NCI-H460 (cell line): ENCODE measurements around the gene TTC28. TPM values are rescaled to one million over a fixed set of nuclear protein-coding genes. Genes with fewer than 3 reads are reported as not detected.
A peak's percentile ranks its signal among the peaks of the same experiment; 100 is the strongest.

ENCODE experiments used
- DNase-seq: peaks from one replicate; pipeline ENCODE4 v3.0.0-alpha.2; 2016; ENCODE audit warnings: low read depth; ENCODE audit errors: extremely low read depth
- total RNA-seq: library from RNA; depleted of rRNA; stranded (reverse); fragments of >200 nt; shearing (Covaris generic); gene quantifications from 2 replicates; pipeline ENCODE4 v1.2.3, GENCODE V29; 2014

The TTC28 gene
- total RNA-seq, 1 experiment from 2014 or later: 6.6 TPM

DNA sequence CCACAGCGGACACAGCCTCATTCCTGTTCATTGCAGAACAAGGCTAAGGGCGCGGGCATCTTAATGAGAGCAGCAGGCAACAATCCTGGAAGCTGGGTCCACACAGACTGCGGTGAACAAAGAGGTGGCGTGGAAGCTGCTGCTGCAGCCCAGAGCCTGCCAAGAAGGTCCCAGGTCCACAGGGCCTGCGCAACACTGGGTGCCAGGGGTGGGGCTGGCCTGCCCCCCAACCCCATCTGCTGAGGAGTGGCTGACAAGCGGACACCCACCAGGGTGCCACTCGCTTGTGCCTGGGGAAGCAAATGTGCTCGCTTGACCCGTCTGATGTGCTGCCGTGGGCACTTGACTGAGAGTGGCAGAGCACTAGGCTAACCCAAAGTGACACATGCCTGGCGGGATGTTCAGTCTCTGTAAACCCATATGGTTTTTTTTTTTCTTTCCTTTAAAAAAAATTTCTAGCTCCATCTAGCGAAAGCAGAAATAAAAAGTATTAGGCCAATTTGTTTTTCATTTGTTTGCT, 677.4 kb downstream of the TTC28 start:
- no peak for DNase-seq

DNA sequence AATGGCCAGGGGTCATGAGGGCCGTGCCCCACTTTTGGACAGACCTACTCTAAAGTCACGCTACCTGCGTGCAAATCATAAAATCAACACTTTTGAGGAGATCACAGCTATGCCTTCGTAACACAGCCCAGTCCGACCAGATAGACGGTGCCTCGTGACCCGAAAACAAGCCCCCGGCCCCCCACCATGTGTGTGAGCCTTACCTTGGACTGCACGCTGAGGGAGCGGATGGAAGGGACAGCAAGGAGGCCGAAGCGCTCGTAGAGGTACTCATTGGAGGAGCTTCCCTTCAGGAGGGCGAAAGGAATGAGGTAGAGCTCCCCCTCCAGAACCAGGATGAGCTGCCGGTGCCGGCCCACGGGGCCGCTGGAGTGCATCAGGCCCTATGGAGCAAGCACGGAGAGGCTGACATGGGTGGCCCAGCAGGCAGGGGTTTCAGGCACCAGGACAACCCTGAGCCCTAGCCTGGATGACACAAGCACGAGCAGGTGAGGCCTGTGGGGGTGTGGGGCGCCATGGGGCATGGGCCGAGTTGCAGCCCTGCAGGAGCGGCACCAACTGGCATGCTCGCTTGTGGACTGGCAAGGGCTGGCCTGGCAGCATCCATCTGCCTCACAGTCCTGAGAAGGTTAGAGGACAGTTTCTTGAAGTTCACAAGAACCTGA, 678.3 kb downstream of the TTC28 start:
- no peak for DNase-seq

DNA sequence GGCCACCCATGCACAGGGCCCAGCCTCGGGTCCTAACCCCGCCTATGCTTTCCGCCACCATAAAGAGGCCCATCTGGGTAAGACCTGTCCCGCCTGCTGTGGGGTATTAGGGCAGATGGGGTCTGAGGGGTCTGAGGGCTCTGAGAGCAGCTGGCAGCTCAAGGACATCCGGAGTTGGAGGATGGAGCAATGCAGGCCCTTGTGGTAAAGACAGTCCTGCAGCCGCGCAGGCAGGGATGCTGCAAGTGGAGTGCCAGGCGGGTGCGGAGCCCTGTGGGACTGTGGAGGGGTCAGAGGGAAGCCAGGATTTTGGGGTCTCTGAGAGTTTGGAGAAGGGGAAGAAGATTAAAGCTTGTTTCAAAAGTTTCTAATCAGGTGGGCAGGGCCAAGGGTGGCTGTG, 679.3 kb downstream of the TTC28 start:
- no peak for DNase-seq

DNA sequence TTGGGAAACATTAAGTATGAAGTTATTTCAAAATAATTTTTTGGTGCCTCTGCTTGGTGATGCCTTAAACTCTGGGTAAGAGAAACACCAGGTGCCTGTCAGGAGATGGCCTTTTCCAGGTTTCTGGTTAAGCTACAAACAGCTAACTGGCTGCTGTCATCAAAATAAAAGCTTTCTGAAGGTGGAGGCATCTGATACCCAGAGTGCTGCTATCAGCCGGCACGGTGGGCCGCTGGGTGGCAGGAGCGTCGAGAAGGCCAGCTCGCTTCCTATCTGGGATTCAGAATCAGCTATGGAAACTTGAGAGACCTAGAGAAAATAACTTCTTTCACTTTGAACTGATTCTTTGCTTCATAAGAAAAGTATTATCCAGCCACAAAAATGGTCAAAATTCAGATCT, 679.8 kb downstream of the TTC28 start:
- no peak for DNase-seq

DNA sequence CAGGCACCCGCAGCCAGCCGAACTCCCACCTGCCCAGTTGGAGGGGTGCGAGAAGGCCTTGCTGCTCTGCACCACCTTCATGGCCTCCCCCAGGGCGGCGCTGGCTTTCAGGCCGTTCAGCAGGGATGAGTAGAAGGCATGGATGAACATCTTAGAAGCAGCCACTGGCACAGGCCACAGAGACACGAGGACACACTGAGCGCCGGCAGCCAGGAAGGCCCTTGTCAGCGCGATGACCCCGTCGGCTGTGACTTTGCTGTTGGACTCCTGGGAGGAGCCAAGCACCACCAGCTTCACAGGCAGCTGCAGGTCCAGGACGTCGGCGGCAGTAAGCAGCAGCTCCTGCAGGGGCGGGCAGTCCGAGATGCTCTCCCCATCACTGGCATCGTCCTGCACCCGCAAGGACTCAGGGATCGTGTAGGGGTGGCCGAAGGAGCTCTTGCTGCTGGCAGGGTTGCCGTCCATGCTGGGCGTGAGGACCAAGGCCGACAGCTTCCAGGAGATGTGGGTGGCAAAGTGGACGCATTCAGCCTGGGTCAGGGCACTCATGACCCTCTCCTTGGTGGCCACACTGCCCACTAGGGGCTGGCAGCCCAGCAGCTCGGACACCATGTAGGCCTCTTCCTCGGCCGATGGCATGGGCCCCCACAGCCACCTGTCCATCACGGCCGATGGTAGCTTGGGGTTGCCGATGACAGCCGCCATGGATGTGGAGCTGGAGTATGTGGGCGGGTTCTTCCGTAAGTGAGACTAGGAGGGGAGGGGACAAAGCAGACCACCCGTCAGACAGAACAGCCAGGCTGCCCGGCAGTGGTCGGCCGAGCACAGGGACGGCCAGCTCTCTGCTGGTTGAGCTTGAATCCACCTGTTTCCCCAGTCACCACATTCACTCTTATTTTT, 680.9 kb downstream of the TTC28 start:
- DNase-seq: no peak

DNA sequence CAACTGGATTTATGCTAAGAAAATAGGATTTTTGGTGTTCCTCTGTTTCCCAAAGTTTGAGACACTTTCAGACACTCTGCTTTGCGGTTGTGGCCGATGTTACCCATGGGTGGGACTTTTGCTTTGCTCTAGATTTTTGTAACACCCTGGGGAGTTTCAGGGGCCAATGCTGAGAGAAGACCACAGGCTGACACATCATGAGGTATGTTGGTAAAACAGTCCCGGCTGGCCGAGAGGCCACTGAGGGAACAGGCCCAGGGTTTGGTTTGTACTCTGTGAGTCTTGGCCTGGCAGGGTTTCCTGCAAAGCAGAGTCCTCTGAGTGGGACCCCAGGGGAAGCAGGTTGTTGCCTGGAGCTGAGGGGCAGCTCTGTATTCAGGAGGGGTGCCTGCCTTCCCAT, 682.1 kb downstream of the TTC28 start:
- DNase-seq: no peak

DNA sequence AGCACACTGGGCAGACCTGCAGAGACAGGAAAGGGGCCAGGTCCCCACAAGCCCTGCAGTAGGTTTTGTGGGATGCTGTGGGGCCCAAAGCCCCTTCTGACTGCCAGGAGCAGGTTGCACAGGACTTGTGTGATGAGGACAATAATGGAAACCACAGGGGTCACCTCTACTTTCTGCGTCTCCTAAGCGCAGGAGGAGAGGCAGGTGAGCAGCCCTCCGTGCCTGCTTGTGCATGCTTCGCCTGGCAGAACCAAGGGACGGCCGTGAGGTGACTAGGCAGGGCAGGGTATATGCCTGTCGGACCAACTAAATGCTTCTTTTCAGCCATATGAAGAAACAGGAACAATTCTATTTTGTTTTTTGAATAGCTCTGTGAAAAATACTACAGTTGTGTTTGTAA, 682.7 kb downstream of the TTC28 start:
- DNase-seq: no peak

DNA sequence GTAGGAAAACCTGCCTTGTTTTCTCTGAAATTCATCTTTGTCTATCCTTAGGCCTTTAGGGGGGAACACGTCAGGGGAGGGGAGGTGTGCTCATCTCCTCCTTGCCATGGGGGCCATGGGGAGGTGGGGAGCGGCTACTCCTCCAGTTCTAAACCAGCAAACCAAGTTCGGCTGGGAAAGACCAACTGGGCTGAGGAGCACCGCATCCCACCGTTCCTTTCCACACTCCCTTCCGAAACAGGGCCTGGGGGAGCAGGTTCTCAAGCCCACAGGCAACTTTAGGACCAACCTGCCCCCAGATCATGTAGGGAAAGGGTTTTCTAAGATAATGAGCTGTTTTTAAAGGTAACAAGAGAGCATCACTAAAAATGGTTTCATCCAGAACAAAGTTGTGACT, 683.1 kb downstream of the TTC28 start:
- DNase-seq: no peak

DNA sequence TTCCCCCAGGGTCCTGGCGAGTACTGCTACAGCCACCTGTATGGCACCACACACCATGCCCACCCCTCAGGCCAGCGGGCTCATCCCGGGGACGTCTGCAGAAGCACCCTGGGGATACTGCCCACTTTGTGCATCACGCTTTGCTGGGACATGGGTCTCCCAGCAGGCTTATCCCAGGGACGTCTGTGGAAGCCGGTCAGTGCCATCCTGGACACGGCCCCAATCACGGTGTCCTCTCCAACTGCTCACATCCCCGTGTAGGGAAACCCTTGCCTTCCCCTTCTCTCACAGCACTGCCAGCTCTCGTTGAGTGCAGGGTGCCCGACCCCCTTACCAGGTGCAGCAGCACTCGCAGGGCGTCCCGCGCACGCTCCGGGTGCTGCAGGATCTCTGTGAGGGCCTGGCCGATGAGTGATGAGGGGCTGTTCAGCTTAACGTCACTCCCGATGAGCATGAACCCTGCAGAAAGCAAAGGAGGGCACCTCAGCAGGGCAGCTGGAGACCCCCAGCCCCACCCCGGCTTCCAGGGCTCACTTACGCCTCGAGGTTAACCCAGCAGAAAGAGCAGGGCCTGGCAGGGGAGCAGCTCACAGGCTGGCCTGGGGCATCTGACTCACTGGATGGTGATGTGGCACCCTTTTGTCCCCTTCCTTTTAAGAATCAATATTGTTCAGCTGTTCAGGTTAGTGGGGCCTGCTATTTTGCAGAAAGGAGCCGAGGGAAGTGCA, 683.7 kb downstream of the TTC28 start:
- no peak for DNase-seq

DNA sequence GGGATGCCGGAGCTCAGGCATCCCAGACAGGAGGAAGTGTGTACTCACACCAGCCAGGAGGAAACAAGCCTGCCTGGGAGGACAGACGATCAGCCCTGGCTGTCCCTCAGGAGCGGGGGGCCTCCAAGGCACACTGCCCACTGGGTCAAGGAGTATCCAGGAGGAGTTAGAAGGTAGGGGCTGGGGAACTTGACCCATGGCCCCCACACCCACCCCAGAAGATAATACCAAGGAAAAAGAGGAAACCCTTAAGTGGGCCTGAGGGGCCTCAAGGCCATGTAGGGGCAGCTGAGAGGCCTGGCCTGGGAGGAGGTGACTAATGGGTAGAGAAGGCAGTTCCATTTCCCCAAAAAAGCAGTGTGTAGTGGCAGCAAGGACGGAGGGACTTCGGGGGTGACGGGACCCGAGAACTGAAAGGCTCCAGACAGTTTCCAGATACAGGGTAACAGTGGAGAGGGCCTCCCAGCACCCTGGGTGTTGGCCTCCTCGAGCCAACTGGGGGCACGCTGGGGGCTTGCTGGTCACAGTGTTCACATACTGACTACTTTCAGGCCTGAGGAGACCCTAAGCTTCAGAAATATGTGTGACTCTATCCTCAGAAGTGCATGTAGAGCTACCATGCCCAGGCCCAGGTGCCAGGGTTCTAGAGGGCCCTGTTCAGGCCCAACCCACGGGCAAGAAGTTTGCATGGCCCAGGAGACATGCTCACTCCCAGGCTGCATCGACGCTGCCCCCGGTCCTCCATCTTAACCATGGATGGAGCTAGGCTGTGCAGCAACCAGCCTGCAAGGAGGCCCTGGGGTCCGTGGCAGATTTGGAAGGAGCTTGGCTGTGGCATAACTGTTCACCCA, 684.9 kb downstream of the TTC28 start:
- DNase-seq: no peak

DNA sequence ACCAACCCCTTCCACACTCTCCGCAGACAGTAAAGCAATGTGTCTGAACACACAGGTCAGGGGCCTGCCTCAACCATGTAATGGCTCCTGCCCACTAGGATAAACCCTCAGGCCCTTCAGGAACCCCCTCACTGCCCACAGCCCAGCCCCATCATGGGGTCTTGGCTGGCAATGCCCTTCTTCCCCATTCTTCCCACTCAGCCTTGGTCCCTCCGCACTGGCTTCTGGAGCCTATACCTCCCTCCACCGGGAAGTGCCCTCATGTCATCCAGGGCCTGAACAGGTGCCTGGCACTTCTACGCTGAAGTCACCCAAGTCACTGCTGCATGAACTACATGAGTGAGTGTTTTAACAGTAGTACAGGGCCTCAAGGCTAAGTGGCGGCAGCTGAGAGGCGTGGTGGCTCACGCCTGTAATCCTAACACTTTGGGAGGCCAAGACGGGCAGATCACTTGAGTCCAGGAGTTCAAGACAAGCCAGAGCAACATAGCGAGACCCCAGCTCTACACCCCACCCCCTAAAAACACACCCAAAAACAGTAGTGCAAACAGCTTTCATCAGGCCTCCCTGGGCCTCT, 685.8 kb downstream of the TTC28 start:
- no peak for DNase-seq

DNA sequence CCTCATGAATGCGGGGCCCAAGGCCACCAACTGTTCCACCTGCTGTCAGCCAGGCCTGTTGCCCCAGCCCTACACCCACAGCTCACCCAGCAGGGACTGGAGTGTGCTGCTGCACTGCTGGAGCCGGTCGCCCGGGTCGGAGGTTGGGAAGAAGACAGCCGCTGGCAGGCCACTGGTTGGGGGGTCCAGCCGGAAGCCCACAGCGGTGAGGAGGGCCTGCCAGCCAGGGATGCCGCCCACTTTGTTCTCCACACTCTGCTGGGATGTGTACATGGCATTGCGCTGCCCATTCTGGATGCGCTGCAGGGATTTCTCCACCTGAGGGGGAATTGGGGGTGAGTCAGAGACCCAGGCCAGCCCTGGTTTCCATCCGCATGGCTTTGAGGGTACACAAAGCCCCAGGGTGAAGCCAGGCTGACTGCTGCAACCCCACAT, 686.4 kb downstream of the TTC28 start:
- DNase-seq: no peak

DNA sequence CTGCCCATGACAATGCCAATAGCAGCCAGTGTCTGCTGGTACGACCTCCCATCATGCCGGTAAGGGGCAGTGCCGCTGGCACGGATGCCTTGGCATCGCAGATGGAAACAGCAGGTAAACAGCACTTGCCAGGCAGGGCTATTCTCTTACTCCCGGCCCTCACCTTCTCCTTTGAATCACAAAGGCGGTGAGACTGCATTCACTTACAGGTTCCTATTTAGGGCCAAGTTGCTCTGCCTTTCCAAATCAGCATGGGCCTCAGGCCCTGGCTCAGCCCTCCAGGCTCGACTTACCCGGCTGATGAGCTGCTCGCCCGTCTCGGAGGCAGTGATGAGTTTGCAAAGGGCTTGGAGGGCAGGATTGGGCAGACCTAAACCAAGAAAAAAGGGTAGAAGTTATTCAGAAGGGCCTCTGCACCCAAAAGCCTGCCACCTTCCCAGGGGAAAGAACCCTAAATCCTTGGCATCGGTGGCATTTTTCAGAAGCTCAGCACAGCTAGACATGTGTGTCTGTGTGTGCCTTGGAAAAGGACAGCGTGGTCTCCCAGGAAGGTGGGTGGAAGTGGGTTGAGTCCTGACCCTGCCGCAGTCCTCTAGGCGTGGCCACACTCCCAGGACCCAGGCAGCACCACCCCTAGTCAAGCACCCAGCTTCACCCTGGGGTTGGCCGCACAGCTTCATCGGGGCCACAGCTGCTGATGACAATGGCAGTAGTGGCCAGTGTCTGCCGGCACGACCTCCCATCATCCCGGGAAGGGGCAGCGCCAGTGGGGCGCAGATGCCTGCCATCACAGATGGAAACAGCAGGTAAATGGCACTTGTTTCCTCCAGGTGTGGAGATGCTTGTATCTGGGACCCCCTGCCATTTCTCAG, 687.1 kb downstream of the TTC28 start:
- DNase-seq: no peak

DNA sequence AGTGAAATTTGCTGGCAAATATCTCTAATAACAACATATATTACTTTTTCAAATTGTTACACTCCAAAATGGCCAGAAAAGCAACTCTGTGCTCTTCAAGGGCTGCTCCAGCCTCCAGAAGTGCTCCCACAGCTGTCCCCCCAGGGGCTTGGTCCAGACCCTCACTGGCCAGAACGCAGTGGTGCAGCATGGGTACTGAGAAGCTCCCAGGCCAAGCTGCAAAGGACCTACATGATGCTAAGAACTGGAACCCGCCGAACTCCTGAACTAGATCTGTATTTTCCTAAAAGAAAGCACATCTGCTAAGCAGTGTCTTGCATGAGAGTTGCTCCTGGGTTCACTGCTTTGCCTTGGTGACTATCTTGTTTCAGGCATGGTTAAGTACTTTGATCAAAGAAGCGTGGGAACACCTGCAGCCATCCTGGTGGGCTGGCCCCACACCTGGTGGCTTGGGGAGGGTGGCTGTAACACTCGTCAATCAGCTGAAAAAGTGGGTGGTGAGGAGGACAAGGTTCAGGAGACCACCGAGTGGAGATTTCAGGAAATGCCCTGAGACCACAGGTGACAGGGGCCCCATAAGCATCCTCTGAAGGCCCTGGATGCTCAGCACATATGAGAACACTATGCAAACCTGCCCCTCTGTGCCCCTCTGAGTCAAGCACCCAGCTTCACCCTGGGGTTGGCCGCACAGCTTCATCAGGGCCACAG, 687.9 kb downstream of the TTC28 start:
- no peak for DNase-seq

DNA sequence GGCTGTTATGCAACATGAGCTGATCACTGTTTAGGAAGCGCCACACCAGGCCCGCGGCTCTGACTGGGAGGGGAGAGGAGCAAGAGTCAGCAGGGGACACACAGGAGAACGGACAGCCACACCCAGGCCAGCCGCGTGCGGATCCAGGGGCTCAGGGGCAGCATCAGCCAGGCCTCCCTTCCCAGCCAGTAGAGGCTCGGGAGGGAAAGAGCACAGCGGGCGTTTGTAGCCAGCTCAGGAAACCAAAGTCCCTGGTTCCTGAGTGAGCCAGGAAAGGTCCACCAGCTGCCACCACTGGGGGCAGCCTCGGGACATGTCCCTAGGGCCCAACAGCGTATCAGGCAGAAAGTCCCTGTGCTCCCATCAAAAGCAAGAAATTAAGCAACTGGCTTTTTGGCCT, 688.8 kb downstream of the TTC28 start:
- DNase-seq: peak; percentile 9

DNA sequence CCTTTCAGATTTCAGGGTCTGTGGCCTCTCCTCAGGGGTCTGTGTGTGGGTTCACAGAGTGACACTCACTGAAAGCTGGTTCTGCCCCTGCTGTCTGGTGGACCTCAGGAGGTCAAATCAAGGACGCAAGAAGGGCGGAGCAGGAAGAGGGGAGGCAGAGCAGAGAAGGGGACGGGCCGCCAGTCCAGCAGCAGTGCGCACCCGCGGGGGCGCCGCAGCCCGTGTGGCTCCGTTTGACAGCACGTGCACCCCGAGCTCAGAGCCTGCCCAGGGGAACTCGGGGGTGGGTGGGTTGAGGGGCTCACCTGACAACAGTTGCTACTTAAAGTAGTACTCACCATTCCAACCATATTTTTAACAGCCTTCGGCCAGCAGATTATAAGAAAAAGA, 689.2 kb downstream of the TTC28 start:
- DNase-seq: no peak

DNA sequence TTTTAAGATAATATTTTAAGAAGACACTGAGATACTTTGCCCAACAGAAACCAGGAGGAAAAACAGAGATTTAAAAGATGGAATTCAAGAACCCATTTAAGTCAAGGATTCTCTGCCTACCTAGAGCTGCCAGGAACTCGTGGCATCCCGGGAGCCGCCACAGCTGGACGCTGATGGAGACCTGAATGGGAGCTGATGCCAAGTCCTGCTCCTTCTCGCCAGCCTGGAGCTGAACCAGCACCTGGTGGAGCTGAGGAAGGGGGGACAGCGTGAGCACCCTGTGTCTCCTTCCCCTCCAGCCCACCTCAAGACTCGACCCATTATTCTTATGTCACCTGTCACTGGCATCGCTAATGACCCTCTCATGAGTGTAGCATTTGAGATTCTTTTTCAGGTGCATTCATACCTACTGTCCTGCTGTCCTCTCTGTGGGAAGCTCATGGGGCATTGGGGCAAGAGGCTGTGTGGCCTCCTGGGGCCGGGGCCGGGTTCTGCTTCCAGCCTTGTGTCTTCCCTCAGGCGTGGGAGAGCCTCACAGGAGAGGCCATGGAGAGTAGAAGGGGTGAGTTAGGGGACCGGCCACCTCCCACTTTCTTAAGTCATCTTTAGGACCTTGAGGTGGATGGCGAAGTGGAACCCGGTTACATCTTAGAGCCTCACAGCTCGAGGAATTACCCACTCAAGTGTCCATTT, 689.7 kb downstream of the TTC28 start:
- no peak for DNase-seq

DNA sequence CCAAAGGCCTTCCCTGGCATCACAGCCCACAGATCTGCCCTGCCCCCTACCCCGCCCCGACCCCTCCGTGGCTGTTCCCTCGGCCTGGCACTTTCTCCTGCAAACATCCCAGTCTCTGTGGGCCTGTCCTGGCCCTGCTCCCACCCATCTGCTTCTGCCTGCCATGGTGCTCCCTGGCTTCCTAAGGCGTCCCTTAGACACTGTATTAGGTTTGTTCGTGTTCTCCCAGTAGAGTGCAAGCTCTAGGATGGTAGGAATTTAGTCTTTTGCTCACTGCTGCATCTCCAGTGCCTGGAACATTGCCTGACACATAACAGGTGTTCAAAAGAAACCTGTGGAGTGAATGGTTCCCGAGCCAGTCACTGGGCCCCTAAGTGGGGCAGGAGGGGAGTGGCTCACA, 690.9 kb downstream of the TTC28 start:
- no peak for DNase-seq
